ENCODE data around the gene FLT3.

FLT3 gene

GRCh38 chr13:27963491-27963890 lies 136.9 kb downstream of the FLT3 start:
- no peak overlapping the region for H3K4me3 ChIP-seq (ENCODE audit: severe bottlenecking)
- H3K27ac ChIP-seq (ENCODE audit: poor library complexity, severe bottlenecking) = no peak overlapping the region
- no peaks in the 10 kb centered on the region for H3K9me3 ChIP-seq (ENCODE audit: severe bottlenecking)
- TF ChIP-seq CTCF (IDR thresholded peaks at IDR 0.05; ENCODE audit: poor library complexity, severe bottlenecking) = no peak
- ATAC-seq (ENCODE audit: low read depth) (no peak), DNase-seq (ENCODE audit: low spot score) (no peak)
- no peaks in the 10 kb centered on the region for H3K4me1 ChIP-seq (ENCODE audit: insufficient read depth, poor library complexity, severe bottlenecking)
- no peaks in the 10 kb centered on the region for H3K36me3 ChIP-seq (ENCODE audit: low read depth)
- peaks cover 92% of the 10 kb centered on the region for H3K27me3 ChIP-seq (ENCODE audit: insufficient read depth, poor library complexity, severe bottlenecking)

- H3K36me3 ChIP-seq (ENCODE audit: low read depth) = no peaks in the 10 kb centered on the region
- TF ChIP-seq CTCF (IDR thresholded peaks at IDR 0.05; ENCODE audit: poor library complexity, severe bottlenecking) = no peak
- DNase-seq (ENCODE audit: low spot score) = no peak
- no peak overlapping the region for H3K27ac ChIP-seq (ENCODE audit: poor library complexity, severe bottlenecking)
- ATAC-seq (ENCODE audit: low read depth) = no peak
- no peaks in the 10 kb centered on the region for H3K4me1 ChIP-seq (ENCODE audit: insufficient read depth, poor library complexity, severe bottlenecking)
- H3K4me3 ChIP-seq (ENCODE audit: severe bottlenecking) = no peak overlapping the region
- no peaks in the 10 kb centered on the region for H3K9me3 ChIP-seq (ENCODE audit: severe bottlenecking)
- peaks cover 92% of the 10 kb centered on the region for H3K27me3 ChIP-seq (ENCODE audit: insufficient read depth, poor library complexity, severe bottlenecking)
Measured at GRCh38 chr13:27962982-27963381, 137.4 kb downstream of the FLT3 start.

- H3K4me1 ChIP-seq (ENCODE audit: insufficient read depth, poor library complexity, severe bottlenecking) = no peaks in the 10 kb centered on the region
- ATAC-seq (ENCODE audit: low read depth) = no peak
- H3K4me3 ChIP-seq (ENCODE audit: severe bottlenecking) = no peak overlapping the region
- peaks cover 92% of the 10 kb centered on the region for H3K27me3 ChIP-seq (ENCODE audit: insufficient read depth, poor library complexity, severe bottlenecking)
- no peak overlapping the region for H3K27ac ChIP-seq (ENCODE audit: poor library complexity, severe bottlenecking)
- no peaks in the 10 kb centered on the region for H3K36me3 ChIP-seq (ENCODE audit: low read depth)
- no peak for DNase-seq (ENCODE audit: low spot score)
- TF ChIP-seq CTCF (IDR thresholded peaks at IDR 0.05; ENCODE audit: poor library complexity, severe bottlenecking) = no peak
- no peaks in the 10 kb centered on the region for H3K9me3 ChIP-seq (ENCODE audit: severe bottlenecking)
Measured at GRCh38 chr13:27962128-27962841, 138.1 kb downstream of the FLT3 start.

- ATAC-seq (ENCODE audit: low read depth) = no peak
- Histone ChIP-seq H3K36me3 (ENCODE audit: low read depth) (no peaks in the 10 kb centered on the region), H3K4me3 (ENCODE audit: severe bottlenecking) (no peak overlapping the region), H3K9me3 (ENCODE audit: severe bottlenecking) (no peaks in the 10 kb centered on the region), H3K27ac (ENCODE audit: poor library complexity, severe bottlenecking) (no peak overlapping the region), H3K27me3 (ENCODE audit: insufficient read depth, poor library complexity, severe bottlenecking) (peaks cover 92% of the 10 kb centered on the region), H3K4me1 (ENCODE audit: insufficient read depth, poor library complexity, severe bottlenecking) (no peaks in the 10 kb centered on the region)
- TF ChIP-seq CTCF (IDR thresholded peaks at IDR 0.05; ENCODE audit: poor library complexity, severe bottlenecking) = no peak
- DNase-seq (ENCODE audit: low spot score) = no peak
Measured at GRCh38 chr13:27961227-27962085, 138.9 kb downstream of the FLT3 start.

Measured in RWPE2 (cell line).